IMR-90 (cell line): ENCODE measurements around the gene AAMP. TPM values are rescaled to one million over a fixed set of nuclear protein-coding genes. Genes with fewer than 3 reads are reported as not detected.

Experiments used
- ATAC-seq: fragments of 200-7000 bp; cut with Tn5 transposase; 2 replicates; pipeline ENCODE4 v1.9.1; 2020; ENCODE audit warnings: low read depth, mild to moderate bottlenecking, moderate library complexity
- BruUV-seq: library from RNA; stranded (reverse); fragments of 400-500 nt; replicated peaks from 2 replicates; lab custom pipeline; 2021; lab: Mats Ljungman, UMichigan
- CTCF ChIA-PET: fragments of 300-600 bp; formaldehyde crosslinking; extraction: SDS; loops from one replicate; lab custom pipeline; 2021; ENCODE audit warnings: antibody characterized with exemption; lab: Yijun Ruan, JAX
- POLR2A ChIA-PET: fragments of 300-600 bp; sonication (Branson Sonifier 250); formaldehyde crosslinking; loops from one replicate; lab custom pipeline; 2022; ENCODE audit warnings: antibody characterized with exemption; ENCODE audit not compliant: unreplicated experiment; lab: Charles Lee
- DNase-seq: peaks from one replicate; pipeline ENCODE4 v3.0.0; 2013
- H2AFZ ChIP-seq: replicated peaks from 2 replicates; pipeline ENCODE3; 2013; ENCODE audit warnings: low read length, mild to moderate bottlenecking; ENCODE audit not compliant: poor library complexity
- H2AK5ac ChIP-seq: 2 replicates; pipeline ENCODE4 v1.6.1; 2013; ENCODE audit warnings: low read depth, low read length, inconsistent platforms
- H2AK9ac ChIP-seq: replicated peaks from 2 replicates; pipeline ENCODE3; 2013; ENCODE audit warnings: mild to moderate bottlenecking, low read depth, low read length, moderate library complexity; ENCODE audit not compliant: poor library complexity
- H2BK120ac ChIP-seq: 2 replicates; pipeline ENCODE4 v1.6.1; 2013; ENCODE audit warnings: low read depth, low read length, inconsistent platforms
- H2BK15ac ChIP-seq: 3 replicates; pipeline ENCODE4 v1.6.1; 2013; ENCODE audit warnings: low read depth, low read length, inconsistent platforms
- H2BK20ac ChIP-seq: 2 replicates; pipeline ENCODE4 v1.6.1; 2013; ENCODE audit warnings: low read depth, mild to moderate bottlenecking, inconsistent platforms, low read length, moderate library complexity
- H2BK5ac ChIP-seq: 2 replicates; pipeline ENCODE4 v1.6.1; 2013; ENCODE audit warnings: mild to moderate bottlenecking, low read depth, low read length, inconsistent platforms; ENCODE audit not compliant: poor library complexity, severe bottlenecking
- H3K14ac ChIP-seq: replicated peaks from 2 replicates; pipeline ENCODE4 v1.6.1; 2013; ENCODE audit warnings: low read depth, low read length, inconsistent platforms
- H3K18ac ChIP-seq: 2 replicates; pipeline ENCODE4 v1.6.1; 2013; ENCODE audit warnings: low read depth, low read length, control low read depth
- H3K23ac ChIP-seq: 2 replicates; pipeline ENCODE4 v1.6.1; 2013; ENCODE audit warnings: low read depth, low read length, inconsistent platforms
- H3K27ac ChIP-seq: 2 replicates; pipeline ENCODE4 v1.5.1; 2013; ENCODE audit warnings: mild to moderate bottlenecking, control low read depth, low read length; ENCODE audit not compliant: insufficient read depth
- H3K27me3 ChIP-seq: 2 replicates; pipeline ENCODE4 v1.6.1; 2013; ENCODE audit warnings: low read length; ENCODE audit not compliant: control insufficient read depth, insufficient read depth
- H3K36me3 ChIP-seq: 2 replicates; pipeline ENCODE4 v1.6.1; 2013; ENCODE audit warnings: low read length, mixed read lengths; ENCODE audit not compliant: control insufficient read depth, insufficient read depth
- H3K4ac ChIP-seq: 2 replicates; pipeline ENCODE4 v1.6.1; 2013; ENCODE audit warnings: low read depth, low read length, inconsistent platforms
- H3K4me1 ChIP-seq: 2 replicates; pipeline ENCODE4 v1.6.1; 2013; ENCODE audit warnings: low read length, mixed read lengths; ENCODE audit not compliant: control insufficient read depth, insufficient read depth
- H3K4me2 ChIP-seq: 2 replicates; pipeline ENCODE4 v1.6.1; 2013; ENCODE audit warnings: low read depth, mild to moderate bottlenecking, control low read depth, low read length, moderate library complexity
- H3K4me3 ChIP-seq: 2 replicates; pipeline ENCODE4 v1.5.1; 2013; ENCODE audit warnings: low read depth, mild to moderate bottlenecking, control low read depth, low read length, moderate library complexity; ENCODE audit not compliant: insufficient read depth
- H3K56ac ChIP-seq: 2 replicates; pipeline ENCODE4 v1.6.1; 2013; ENCODE audit warnings: low read length, inconsistent platforms; ENCODE audit not compliant: insufficient read depth; ENCODE audit errors: extremely low read depth
- H3K79me1 ChIP-seq, 2 experiments: 2 replicates each; pipeline ENCODE4 v1.6.1; 2013; ENCODE audit warnings: low read length in 2 of 2, inconsistent platforms in 1 of 2, low read depth in 1 of 2
- H3K9ac ChIP-seq: 2 replicates; pipeline ENCODE4 v1.6.1; 2013; ENCODE audit warnings: low read depth, low read length, control low read depth
- H3K9me1 ChIP-seq: 2 replicates; pipeline ENCODE4 v1.6.1; 2013; ENCODE audit warnings: low read length, inconsistent platforms; ENCODE audit not compliant: insufficient read depth
- H3K9me3 ChIP-seq: 2 replicates; pipeline ENCODE4 v1.6.1; 2013; ENCODE audit warnings: low read length; ENCODE audit not compliant: control insufficient read depth, insufficient read depth
- H4K20me1 ChIP-seq: 2 replicates; pipeline ENCODE4 v1.6.1; 2013; ENCODE audit warnings: low read length, inconsistent platforms; ENCODE audit not compliant: insufficient read depth
- H4K5ac ChIP-seq: 2 replicates; pipeline ENCODE4 v1.6.1; 2013; ENCODE audit warnings: mild to moderate bottlenecking, low read depth, low read length, control low read depth
- H4K8ac ChIP-seq, 2 experiments: 2 replicates each; pipeline ENCODE4 v1.6.1; 2013; ENCODE audit warnings: low read depth in 2 of 2, low read length in 2 of 2, control low read depth in 1 of 2, inconsistent platforms in 1 of 2
- H4K91ac ChIP-seq: 2 replicates; pipeline ENCODE4 v1.6.1; 2013; ENCODE audit warnings: low read depth, low read length, inconsistent platforms; ENCODE audit not compliant: insufficient read depth
- BHLHE40 ChIP-seq: fragments of 150-350 bp; IDR thresholded peaks from 2 replicates; pipeline ENCODE4 v1.6.1; 2016; ENCODE audit warnings: mild to moderate bottlenecking, low read depth, low read length
- CEBPB ChIP-seq: IDR thresholded peaks from 2 replicates; pipeline ENCODE4 v1.6.1; 2012; ENCODE audit warnings: low read depth, low read length, improper control_type of control experiment
- CHD1 ChIP-seq: IDR thresholded peaks from 2 replicates; pipeline ENCODE4 v1.6.1; 2012; ENCODE audit warnings: low read depth, low read length, improper control_type of control experiment
- CTCF ChIP-seq: conservative IDR thresholded peaks from 2 replicates; pipeline ENCODE4 v1.5.1; 2012; ENCODE audit warnings: mild to moderate bottlenecking, low read depth, low read length, improper control_type of control experiment
- ELK1 ChIP-seq: fragments of 150-350 bp; IDR thresholded peaks from 2 replicates; pipeline ENCODE4 v1.6.1; 2016; ENCODE audit warnings: low read depth, mild to moderate bottlenecking, low read length, moderate library complexity, borderline replicate concordance
- FOS ChIP-seq: fragments of 150-350 bp; IDR thresholded peaks from 2 replicates; pipeline ENCODE4 v1.6.1; 2016; ENCODE audit warnings: low read depth, low read length
- MAFK ChIP-seq: IDR thresholded peaks from 2 replicates; pipeline ENCODE4 v1.6.1; 2012; ENCODE audit warnings: low read depth, low read length, improper control_type of control experiment
- MAZ ChIP-seq: IDR thresholded peaks from 2 replicates; pipeline ENCODE4 v1.6.1; 2012; ENCODE audit warnings: low read depth, mild to moderate bottlenecking, low read length, improper control_type of control experiment, moderate library complexity, borderline replicate concordance
- MXI1 ChIP-seq: IDR thresholded peaks from 2 replicates; pipeline ENCODE4 v1.6.1; 2012; ENCODE audit warnings: low read depth, mild to moderate bottlenecking, low read length, moderate library complexity, borderline replicate concordance
- NFE2L2 ChIP-seq: fragments of 150-350 bp; IDR thresholded peaks from 2 replicates; pipeline ENCODE4 v1.6.1; 2016; ENCODE audit warnings: low read depth, mild to moderate bottlenecking, low read length
- POLR2A ChIP-seq: IDR thresholded peaks from 2 replicates; pipeline ENCODE4 v1.6.1; 2012; ENCODE audit warnings: mild to moderate bottlenecking, low read depth, low read length
- RAD21 ChIP-seq: IDR thresholded peaks from 2 replicates; pipeline ENCODE4 v1.6.1; 2012; ENCODE audit warnings: low read length, improper control_type of control experiment
- RCOR1 ChIP-seq: IDR thresholded peaks from 2 replicates; pipeline ENCODE4 v1.6.1; 2012; ENCODE audit warnings: mild to moderate bottlenecking, low read length, improper control_type of control experiment; ENCODE audit not compliant: insufficient replicate concordance
- RFX5 ChIP-seq: IDR thresholded peaks from 2 replicates; pipeline ENCODE4 v1.8.0; 2012; ENCODE audit warnings: low read depth, mild to moderate bottlenecking, low read length, moderate library complexity
- SMC3 ChIP-seq: fragments of 150-350 bp; IDR thresholded peaks from 2 replicates; pipeline ENCODE4 v1.6.1; 2016; ENCODE audit warnings: low read depth, mild to moderate bottlenecking, antibody characterized with exemption, low read length, moderate library complexity
- USF2 ChIP-seq: fragments of 150-350 bp; IDR thresholded peaks from 2 replicates; pipeline ENCODE4 v1.6.1; 2017; ENCODE audit warnings: mild to moderate bottlenecking, antibody characterized with exemption, low read length, low read depth
- WGBS, 2 experiments: methylation state at CpG; one replicate each; pipeline versions ENCODE4 v1.1.5 to v1.1.7; 2013; ENCODE audit warnings: missing lambda C conversion rate in 2 of 2; ENCODE audit not compliant: insufficient read length in 1 of 2; ENCODE audit errors: extremely low coverage in 2 of 2; 5-methylcytosine and 5-hydroxymethylcytosine counted together
- dilution Hi-C: fragments of 300-500 bp; cut with HindIII; formaldehyde crosslinking; loops from one replicate; pipeline ENCODE4 v1.14.3; 2018; ENCODE audit warnings: low sequenced_read_pairs; ENCODE audit not compliant: unreplicated experiment
- in situ Hi-C: fragments of 300-500 bp; cut with MboI; formaldehyde crosslinking; loops from 3 replicates; pipeline ENCODE4 v1.14.3; 2019; ENCODE audit warnings: low sequenced_read_pairs, inconsistent platforms, mixed read lengths
- intact Hi-C: fragments of 100-400 bp; cut with micrococcal nuclease; formaldehyde crosslinking; loops from 2 replicates; pipeline ENCODE4 v1.10.0; 2022
- polyA plus RNA-seq, 3 experiments: library from polyadenylated mRNA; depleted of rRNA; stranded (reverse); fragments of >200 nt; gene quantifications; 2 replicates each; pipeline ENCODE4 v1.2.3, GENCODE V29; 2012; ENCODE audit warnings: low replicate concordance in 1 of 3
- total RNA-seq: library from RNA; depleted of rRNA; stranded (reverse); fragments of >200 nt; gene quantifications from 2 replicates; pipeline ENCODE4 v1.2.3, GENCODE V29; 2012

The AAMP gene
- total and polyA plus RNA-seq, 2 of the 4 experiments (the other 2 are of a cell fraction), result 104 to 112 TPM

GRCh38 chr2:218315397-218315796 is 45.5 kb upstream of the AAMP start:
- Histone ChIP-seq H2BK15ac (no peak overlapping the region), H2AK5ac (no peak overlapping the region), H4K20me1 (no peaks in the 10 kb centered on the region), H4K91ac (no peak overlapping the region), H3K9me1 (0 out of 2 replicates have a peak, but pooled peaks cover 8% of the 10 kb centered on the region), H3K18ac (no peak overlapping the region), H2AK9ac (no peak overlapping the region), H3K4me1 (peaks cover 8% of the 10 kb centered on the region), H4K8ac (no peak overlapping the region), H3K56ac (no peak overlapping the region), H3K9me3 (no peaks in the 10 kb centered on the region), H3K4ac (no peak overlapping the region), H4K5ac (no peak overlapping the region), H2BK120ac (no peak overlapping the region), H2BK5ac (no peak overlapping the region), H3K9ac (no peak overlapping the region), H3K27me3 (no peaks in the 10 kb centered on the region), H2BK20ac (no peak overlapping the region), H3K14ac (no peak overlapping the region), H3K79me1 (no peaks in the 10 kb centered on the region), H3K27ac (no peak overlapping the region), H3K23ac (no peak overlapping the region), H3K36me3 (no peaks in the 10 kb centered on the region), H2AFZ (no peak overlapping the region), H3K4me3 (no peak overlapping the region), H3K4me2 (no peak overlapping the region)
- in situ Hi-C loops, result no loop called here
- POLR2A ChIA-PET, result no interaction called here
- no peak for ATAC-seq
- dilution Hi-C loops, result no loop called here
- DNase-seq, result no peak
- BruUV-seq, result no TSS peak
- no CpG with 5 or more reads among the region's 8 CpGs for WGBS, 2 experiments
- intact Hi-C loops, result no loop called here
- no peak for TF ChIP-seq CHD1
- no peak for TF ChIP-seq NFE2L2
- no peak for TF ChIP-seq POLR2A
- no peak for TF ChIP-seq MAFK
- no peak for TF ChIP-seq SMC3
- no peak for TF ChIP-seq MAZ
- no peak for TF ChIP-seq MXI1
- TF ChIP-seq FOS, result no peak
- TF ChIP-seq BHLHE40, result no peak
- TF ChIP-seq ELK1, result no peak
- TF ChIP-seq CEBPB, result no peak
- TF ChIP-seq RFX5, result no peak
- TF ChIP-seq USF2, result no peak
- no peak for TF ChIP-seq RAD21
- no peak for TF ChIP-seq RCOR1
- no peak for TF ChIP-seq CTCF
- CTCF ChIA-PET, result interaction anchor here (1.7 kb wide), 1 partner anchor 41 kb away, joined by 3 read pairs; the partner anchor contains the start of gene CATIP
